H9 (cell line): Measurements from ENCODE around the gene NPTX1. TPM values are rescaled to one million over a fixed set of nuclear protein-coding genes. Genes with fewer than 3 reads are reported as not detected.

Experiments used
- DNase-seq: peaks from one replicate; pipeline ENCODE4 v3.0.0-alpha.2; 2017
- H2AFZ ChIP-seq: one replicate; pipeline ENCODE4 v1.6.1; 2013; ENCODE audit warnings: mild to moderate bottlenecking, low read length, control low read depth, moderate library complexity
- H2AK5ac ChIP-seq: 2 replicates; pipeline ENCODE4 v1.6.1; 2013; ENCODE audit warnings: low read length, control low read depth, mixed read lengths; ENCODE audit not compliant: insufficient read length
- H2BK120ac ChIP-seq: one replicate; pipeline ENCODE4 v1.6.1; 2013; ENCODE audit warnings: low read depth, mild to moderate bottlenecking, low read length, control low read depth, inconsistent platforms; ENCODE audit not compliant: poor library complexity, severe bottlenecking
- H2BK12ac ChIP-seq: 2 replicates; pipeline ENCODE4 v1.6.1; 2013; ENCODE audit warnings: low read length, control low read depth, mixed read lengths, low read depth; ENCODE audit not compliant: insufficient read length
- H2BK15ac ChIP-seq: 2 replicates; pipeline ENCODE4 v1.6.1; 2013; ENCODE audit warnings: low read depth, low read length, control low read depth
- H2BK20ac ChIP-seq: one replicate; pipeline ENCODE4 v1.6.1; 2013; ENCODE audit warnings: low read depth, mild to moderate bottlenecking, low read length, control low read depth, inconsistent platforms; ENCODE audit not compliant: poor library complexity, severe bottlenecking
- H2BK5ac ChIP-seq: 2 replicates; pipeline ENCODE4 v1.6.1; 2013; ENCODE audit warnings: low read length, control low read depth, mixed read lengths; ENCODE audit not compliant: insufficient read length
- H3K14ac ChIP-seq: 2 replicates; pipeline ENCODE4 v1.6.1; 2013; ENCODE audit warnings: low read length, control low read depth; ENCODE audit not compliant: insufficient read depth
- H3K18ac ChIP-seq: 2 replicates; pipeline ENCODE4 v1.6.1; 2013; ENCODE audit warnings: low read depth, mild to moderate bottlenecking, mixed read lengths, low read length, control low read depth; ENCODE audit not compliant: insufficient read length
- H3K23ac ChIP-seq: 2 replicates; pipeline ENCODE4 v1.6.1; 2013; ENCODE audit warnings: low read length, control low read depth, mixed read lengths, low read depth; ENCODE audit not compliant: insufficient read length
- H3K23me2 ChIP-seq: 2 replicates; pipeline ENCODE4 v1.6.1; 2013; ENCODE audit warnings: low read depth, mild to moderate bottlenecking, mixed read lengths, low read length, control low read depth; ENCODE audit not compliant: insufficient read length, poor library complexity, severe bottlenecking
- H3K27ac ChIP-seq: 2 replicates; pipeline ENCODE4 v1.5.1; 2013; ENCODE audit warnings: low read length, control low read depth, mixed read lengths, low read depth; ENCODE audit not compliant: insufficient read length
- H3K27me3 ChIP-seq: 2 replicates; pipeline ENCODE4 v1.6.1; 2013; ENCODE audit warnings: low read length, control low read depth, inconsistent platforms; ENCODE audit not compliant: insufficient read depth
- H3K4ac ChIP-seq: 2 replicates; pipeline ENCODE4 v1.6.1; 2013; ENCODE audit warnings: low read depth, mild to moderate bottlenecking, control low read depth, inconsistent platforms, low read length, moderate library complexity
- H3K4me1 ChIP-seq: 2 replicates; pipeline ENCODE4 v1.6.1; 2013; ENCODE audit warnings: low read length, control low read depth, inconsistent platforms; ENCODE audit not compliant: insufficient read depth
- H3K4me2 ChIP-seq: 2 replicates; pipeline ENCODE4 v1.6.1; 2013; ENCODE audit warnings: low read length, control low read depth, mixed read lengths; ENCODE audit not compliant: insufficient read length, insufficient read depth
- H3K56ac ChIP-seq: 2 replicates; pipeline ENCODE4 v1.6.1; 2013; ENCODE audit warnings: low read depth, mild to moderate bottlenecking, mixed read lengths, low read length, control low read depth; ENCODE audit not compliant: insufficient read length
- H3K79me1 ChIP-seq: 2 replicates; pipeline ENCODE4 v1.6.1; 2013; ENCODE audit warnings: low read depth, mild to moderate bottlenecking, moderate library complexity, low read length, control low read depth, inconsistent platforms; ENCODE audit not compliant: insufficient read depth, poor library complexity, severe bottlenecking
- H3K79me2 ChIP-seq: 2 replicates; pipeline ENCODE4 v1.6.1; 2013; ENCODE audit warnings: low read length, control low read depth, inconsistent platforms; ENCODE audit not compliant: insufficient read depth
- H3K9ac ChIP-seq: 2 replicates; pipeline ENCODE4 v1.6.1; 2013; ENCODE audit warnings: low read length, control low read depth, mixed read lengths; ENCODE audit not compliant: insufficient read length; ENCODE audit errors: extremely low read depth
- H3K9me3 ChIP-seq: one replicate; pipeline ENCODE4 v1.6.1; 2013; ENCODE audit warnings: low read depth, low read length, inconsistent platforms; ENCODE audit not compliant: control insufficient read depth
- H3T11ph ChIP-seq: one replicate; pipeline ENCODE4 v1.6.1; 2013; ENCODE audit warnings: mild to moderate bottlenecking, low read length, control low read depth, inconsistent platforms
- H4K20me1 ChIP-seq: one replicate; pipeline ENCODE4 v1.6.1; 2013; ENCODE audit not compliant: control insufficient read depth, insufficient read length, insufficient read depth
- H4K5ac ChIP-seq: 2 replicates; pipeline ENCODE4 v1.6.1; 2013; ENCODE audit warnings: low read depth, mild to moderate bottlenecking, mixed read lengths, low read length, control low read depth; ENCODE audit not compliant: insufficient read length
- H4K8ac ChIP-seq: replicated peaks from 2 replicates; pipeline ENCODE4 v1.6.1; 2013; ENCODE audit warnings: low read length, control low read depth, mixed read lengths, low read depth; ENCODE audit not compliant: insufficient read length
- H4K91ac ChIP-seq: 2 replicates; pipeline ENCODE4 v1.6.1; 2013; ENCODE audit warnings: low read depth, mild to moderate bottlenecking, moderate library complexity, mixed read lengths, low read length, control low read depth; ENCODE audit not compliant: insufficient read length
- H3K27ac Mint-ChIP-seq, 3 experiments: 2 replicates in 2 of 3; 3 replicates in 1 of 3; pipeline ENCODE4 v1.8.0; 2020 to 2021; ENCODE audit warnings: mixed read lengths in 3 of 3, mild to moderate bottlenecking in 1 of 3, moderate library complexity in 1 of 3
- H3K27me3 Mint-ChIP-seq: 2 replicates; pipeline ENCODE4 v1.8.0; 2021; ENCODE audit warnings: low read depth, mild to moderate bottlenecking, moderate library complexity, mixed read lengths
- H3K36me3 Mint-ChIP-seq, 3 experiments: 2 replicates in 2 of 3; 3 replicates in 1 of 3; pipeline ENCODE4 v1.8.0; 2020 to 2021; ENCODE audit warnings: low read depth in 3 of 3, mixed read lengths in 3 of 3; ENCODE audit not compliant: insufficient read depth in 1 of 3
- H3K4me1 Mint-ChIP-seq, 2 experiments: 2 replicates each; pipeline ENCODE4 v1.8.0; 2020; ENCODE audit warnings: mixed read lengths in 2 of 2
- H3K4me3 Mint-ChIP-seq, 2 experiments: 2 replicates in 1 of 2; 3 replicates in 1 of 2; pipeline ENCODE4 v1.8.0; 2020 to 2021; ENCODE audit warnings: mild to moderate bottlenecking in 2 of 2, mixed read lengths in 2 of 2, moderate library complexity in 1 of 2
- H3K9me3 Mint-ChIP-seq, 2 experiments: 2 replicates in 1 of 2; 3 replicates in 1 of 2; pipeline ENCODE4 v1.8.0; 2020; ENCODE audit warnings: mild to moderate bottlenecking in 2 of 2, mixed read lengths in 2 of 2, moderate library complexity in 1 of 2
- CTCF ChIP-seq: fragments of 200-600 bp; sonication (generic); conservative IDR thresholded peaks from 3 replicates; pipeline ENCODE4 v1.8.0; 2021; ENCODE audit warnings: antibody characterized with exemption, mild to moderate bottlenecking
- WGBS: extraction: QIAGEN DNeasy Blood & Tissue Kit; methylation state at CpG from one replicate; pipeline ENCODE4 v1.1.7; 2013; ENCODE audit warnings: missing lambda C conversion rate, low lambda C conversion rate, mixed read lengths; ENCODE audit not compliant: insufficient read length; ENCODE audit errors: extremely low coverage; 5-methylcytosine and 5-hydroxymethylcytosine counted together
- total RNA-seq: library from RNA; stranded (reverse); gene quantifications from 2 replicates; pipeline ENCODE4 v1.2.1, GENCODE V29; 2021

The NPTX1 gene
- total RNA-seq, 1 experiment from 2014 or later = 20.5 TPM

DNA sequence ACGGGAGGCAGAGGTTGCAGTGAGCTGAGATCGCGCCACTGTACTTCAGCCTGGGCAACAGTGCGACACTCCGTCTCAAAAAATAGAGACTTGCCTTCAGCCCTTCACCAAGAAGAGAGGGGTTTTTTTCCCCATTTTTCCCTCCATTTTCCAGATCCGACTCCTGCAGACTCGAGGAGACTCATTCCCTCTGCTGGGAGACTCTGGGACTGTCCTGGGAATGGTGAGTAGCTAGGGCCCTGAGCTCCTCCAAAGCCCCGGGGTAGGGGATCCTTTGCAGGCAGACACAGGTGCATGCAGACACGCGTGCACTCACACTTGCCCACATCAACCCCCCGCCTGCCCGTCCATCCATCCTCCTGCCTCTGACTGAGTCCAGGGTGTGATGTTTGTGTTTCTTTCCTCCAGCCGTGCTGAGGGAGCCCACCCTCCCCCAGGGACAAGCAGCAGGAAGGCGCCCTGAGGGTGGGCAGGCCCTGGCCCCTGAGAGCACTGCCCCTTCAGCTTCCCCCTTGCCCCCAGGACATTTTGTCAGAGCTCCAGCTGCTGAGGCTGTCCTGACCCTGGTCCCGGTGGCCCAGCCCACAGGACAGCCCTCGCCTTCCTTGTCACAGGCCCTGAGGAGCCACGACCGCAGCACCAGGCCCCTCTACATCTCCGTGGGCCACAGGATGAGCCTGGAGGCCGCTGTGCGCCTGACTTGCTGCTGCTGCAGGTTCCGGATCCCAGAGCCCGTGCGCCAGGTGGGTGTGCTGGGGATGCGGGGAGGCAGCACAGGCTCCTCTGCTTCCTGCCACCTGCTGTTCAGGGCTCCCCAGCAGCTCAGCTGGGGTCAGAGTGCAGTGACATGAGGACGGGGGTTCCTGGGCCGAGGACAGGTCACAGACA lies 51.3 kb downstream of the NPTX1 start:
- H3T11ph ChIP-seq = no peak overlapping the region
- no peaks in the 10 kb centered on the region for H3K79me1 ChIP-seq
- Mint-ChIP-seq H3K4me1 (peaks cover 4 to 12% of the 10 kb centered on the region in 2 experiments), H3K36me3 (no peaks in the 10 kb centered on the region), H3K9me3 (no peaks in the 10 kb centered on the region), H3K27ac (no peak overlapping the region), H3K4me3 (no peak overlapping the region), H3K27me3 (peaks cover 2% of the 10 kb centered on the region)
- H2BK120ac ChIP-seq = no peak overlapping the region
- TF ChIP-seq CTCF = peak; percentile 18; the same call in 1 of the 3 replicates
- no peak overlapping the region for H2BK15ac ChIP-seq
- no peak overlapping the region for H2BK12ac ChIP-seq
- no CpG with 5 or more reads among the region's 27 CpGs for WGBS
- no peak overlapping the region for H2AFZ ChIP-seq
- no peak overlapping the region for H4K91ac ChIP-seq
- no peak overlapping the region for H2AK5ac ChIP-seq
- no peak overlapping the region for H3K14ac ChIP-seq
- H2BK5ac ChIP-seq = no peak overlapping the region
- no peak overlapping the region for H3K56ac ChIP-seq
- no peaks in the 10 kb centered on the region for H3K27me3 ChIP-seq
- H3K18ac ChIP-seq = no peak overlapping the region
- no peak overlapping the region for H4K8ac ChIP-seq
- no peak overlapping the region for H3K4me2 ChIP-seq
- H3K4me1 ChIP-seq = no peaks in the 10 kb centered on the region
- no peak for DNase-seq
- H2BK20ac ChIP-seq = no peak overlapping the region
- no peak overlapping the region for H3K23ac ChIP-seq
- H3K9me3 ChIP-seq = no peaks in the 10 kb centered on the region
- H3K23me2 ChIP-seq = no peaks in the 10 kb centered on the region
- no peaks in the 10 kb centered on the region for H4K20me1 ChIP-seq
- H4K5ac ChIP-seq = no peak overlapping the region
- no peaks in the 10 kb centered on the region for H3K79me2 ChIP-seq
- H3K4ac ChIP-seq = no peak overlapping the region
- no peak overlapping the region for H3K27ac ChIP-seq
- no peak overlapping the region for H3K9ac ChIP-seq
